HCT116 (cell line): ENCODE measurements around the gene PODNL1. TPM values are rescaled to one million over a fixed set of nuclear protein-coding genes. Genes with fewer than 3 reads are reported as not detected.

Source experiments
- ATAC-seq: fragments of 200-7000 bp; cut with Tn5 transposase; 2 replicates; pipeline ENCODE4 v1.9.1; 2020; ENCODE audit warnings: mild to moderate bottlenecking, moderate library complexity
- BruUV-seq: library from RNA; stranded (reverse); fragments of 400-500 nt; replicated peaks from 2 replicates; lab custom pipeline; 2021; lab: Mats Ljungman, UMichigan
- CTCF ChIA-PET: fragments of 300-600 bp; sonication (Branson Sonifier 250); formaldehyde crosslinking; loops from one replicate; lab custom pipeline; 2021; ENCODE audit warnings: antibody characterized with exemption; lab: Charles Lee
- POLR2A ChIA-PET: fragments of 300-600, 350-600 bp; sonication (Branson Sonifier 250); formaldehyde crosslinking; loops from one replicate; lab custom pipeline; 2021; ENCODE audit warnings: antibody characterized with exemption; lab: Charles Lee
- RAD21 ChIA-PET, 2 experiments: fragments of 300-600 bp; sonication (Branson Sonifier 250); formaldehyde crosslinking; loops; one replicate each; lab custom pipeline; 2023; ENCODE audit warnings: low total read pairs in 2 of 2; ENCODE audit not compliant: uncharacterized antibody in 2 of 2, unreplicated experiment in 2 of 2, low non-redundant PET in 1 of 2; lab: Charles Lee
- DNase-seq: peaks from one replicate; pipeline ENCODE4 v3.0.0-alpha.2; 2010; ENCODE audit warnings: low read depth, low spot score
- H2AFZ ChIP-seq: fragments of 200-600 bp; shearing (Covaris generic), sonication (generic); 2 replicates; pipeline ENCODE4 v1.6.1; 2017; ENCODE audit warnings: low read depth, mixed run types, mixed read lengths, antibody characterized with exemption, low read length; ENCODE audit not compliant: poor library complexity, severe bottlenecking
- H3K27ac ChIP-seq: 2 replicates; pipeline ENCODE4 v1.5.1; 2012; ENCODE audit warnings: low read depth, low read length
- H3K27me3 ChIP-seq: fragments of 200-600 bp; sonication (generic); 2 replicates; pipeline ENCODE4 v1.6.1; 2016; ENCODE audit warnings: mixed run types, low read length, mixed read lengths; ENCODE audit not compliant: insufficient read depth
- H3K36me3 ChIP-seq, 2 experiments: fragments of 200-500 bp in 1 of 2; fragments of 200-600 bp in 1 of 2; sonication (Bioruptor generic) in 1 of 2; sonication (generic) in 1 of 2; 2 replicates each; pipeline versions ENCODE4 v1.5.1 to v1.6.1; 2014 to 2016; ENCODE audit warnings: low read length in 2 of 2, inconsistent platforms in 1 of 2, mixed read lengths in 1 of 2, mixed run types in 1 of 2; ENCODE audit not compliant: insufficient read depth in 2 of 2, control insufficient read depth in 1 of 2
- H3K4me1 ChIP-seq, 2 experiments: fragments of 200-600 bp in 1 of 2; sonication (generic) in 1 of 2; 2 replicates each; pipeline versions ENCODE4 v1.5.1 to v1.6.1; 2012 to 2017; ENCODE audit warnings: low read length in 2 of 2, inconsistent platforms in 1 of 2, mild to moderate bottlenecking in 1 of 2, mixed read lengths in 1 of 2, mixed run types in 1 of 2, moderate library complexity in 1 of 2; ENCODE audit not compliant: insufficient read depth in 2 of 2, control insufficient read depth in 1 of 2
- H3K4me2 ChIP-seq: fragments of 200-600 bp; sonication (generic); 2 replicates; pipeline ENCODE4 v1.6.1; 2017; ENCODE audit warnings: mixed run types, low read length, mixed read lengths
- H3K4me3 ChIP-seq, 2 experiments: fragments of 200-600 bp in 1 of 2; sonication (generic) in 1 of 2; replicated peaks in 1 of 2; 2 replicates each; pipeline ENCODE4 v1.5.1; 2011 to 2016; ENCODE audit warnings: low read length in 2 of 2, control low read depth in 1 of 2, low read depth in 1 of 2, mild to moderate bottlenecking in 1 of 2, mixed read lengths in 1 of 2, mixed run types in 1 of 2
- H3K79me2 ChIP-seq: fragments of 200-600 bp; sonication (generic); 2 replicates; pipeline ENCODE4 v1.6.1; 2017; ENCODE audit warnings: mild to moderate bottlenecking, mixed run types, low read length, moderate library complexity, mixed read lengths; ENCODE audit not compliant: insufficient read depth
- H3K9ac ChIP-seq: fragments of 200-600 bp; sonication (generic); 2 replicates; pipeline ENCODE4 v1.6.1; 2016; ENCODE audit warnings: low read length, mixed read lengths
- H3K9me2 ChIP-seq: fragments of 200-600 bp; sonication (generic), shearing (Covaris generic); 2 replicates; pipeline ENCODE4 v1.6.1; 2017; ENCODE audit warnings: mixed run types, mild to moderate bottlenecking, moderate library complexity; ENCODE audit not compliant: insufficient read depth
- H3K9me3 ChIP-seq, 2 experiments: fragments of 200-500 bp in 1 of 2; fragments of 200-600 bp in 1 of 2; sonication (Bioruptor generic) in 1 of 2; sonication (generic) in 1 of 2; 2 replicates each; pipeline ENCODE4 v1.6.1; 2014 to 2017; ENCODE audit warnings: low read length in 2 of 2, mixed read lengths in 2 of 2, inconsistent platforms in 1 of 2, low read depth in 1 of 2, mild to moderate bottlenecking in 1 of 2, mixed run types in 1 of 2, moderate library complexity in 1 of 2; ENCODE audit not compliant: control insufficient read depth in 1 of 2, insufficient read depth in 1 of 2
- H4K20me1 ChIP-seq: fragments of 200-600 bp; sonication (generic), shearing (Covaris generic); 2 replicates; pipeline ENCODE4 v1.6.1; 2017; ENCODE audit warnings: mixed run types, mild to moderate bottlenecking, moderate library complexity; ENCODE audit not compliant: insufficient read depth
- CEBPB ChIP-seq: IDR thresholded peaks from 2 replicates; pipeline ENCODE4 v1.6.1; 2012; ENCODE audit warnings: low read depth
- ELF1 ChIP-seq: IDR thresholded peaks from 2 replicates; pipeline ENCODE4 v1.6.1; 2012; ENCODE audit warnings: low read depth, borderline replicate concordance
- EZH2 ChIP-seq: fragments of 200-600 bp; sonication (generic); IDR thresholded peaks from 2 replicates; pipeline ENCODE4 v1.6.1; 2017; ENCODE audit warnings: antibody characterized with exemption, mixed run types
- JUND ChIP-seq: IDR thresholded peaks from 2 replicates; pipeline ENCODE4 v1.6.1; 2012
- POLR2A ChIP-seq: IDR thresholded peaks from 2 replicates; pipeline ENCODE4 v1.7.0; 2011; ENCODE audit warnings: borderline replicate concordance; ENCODE audit not compliant: insufficient read depth, insufficient read length; ENCODE audit errors: extremely low read depth
- POLR2AphosphoS5 ChIP-seq: IDR thresholded peaks from 2 replicates; pipeline ENCODE4 v1.6.1; 2011; ENCODE audit warnings: mild to moderate bottlenecking, low read depth, low read length, moderate library complexity
- RAD21 ChIP-seq: IDR thresholded peaks from 2 replicates; pipeline ENCODE4 v1.6.1; 2012; ENCODE audit warnings: low read depth, mild to moderate bottlenecking
- SP1 ChIP-seq: IDR thresholded peaks from 2 replicates; pipeline ENCODE4 v1.6.1; 2012; ENCODE audit warnings: low read depth
- TCF7L2 ChIP-seq: IDR thresholded peaks from 2 replicates; pipeline ENCODE4 v1.7.0; 2011; ENCODE audit warnings: borderline replicate concordance, inconsistent platforms; ENCODE audit not compliant: insufficient read depth, insufficient read length; ENCODE audit errors: extremely low read depth
- YY1 ChIP-seq: IDR thresholded peaks from 2 replicates; pipeline ENCODE4 v1.6.1; 2011; ENCODE audit warnings: low read length, low read depth, moderate library complexity, mild to moderate bottlenecking; ENCODE audit not compliant: insufficient replicate concordance; ENCODE audit errors: extremely low read depth
- ZFX ChIP-seq: fragments of 450-650 bp; IDR thresholded peaks from 2 replicates; pipeline ENCODE4 v1.6.1; 2017
- ZNF274 ChIP-seq: fragments of 200-500 bp; sonication (Bioruptor generic); IDR thresholded peaks from 2 replicates; pipeline ENCODE4 v1.6.1; 2014; ENCODE audit warnings: mild to moderate bottlenecking, low read depth, low read length, inconsistent platforms
- intact Hi-C: fragments of 100-400 bp; cut with micrococcal nuclease; formaldehyde crosslinking; loops from 2 replicates; pipeline ENCODE4 v1.10.0; 2022
- total RNA-seq: library from RNA; stranded (reverse); gene quantifications from one replicate; pipeline ENCODE4 v1.2.1, GENCODE V29; 2021; ENCODE audit not compliant: unreplicated experiment
- TF ChIP-seq, protein P1 (sequence below): IDR thresholded peaks from 2 replicates; pipeline ENCODE4 v1.6.1; 2012
- TF ChIP-seq, protein P2 (sequence below): IDR thresholded peaks from 2 replicates; pipeline ENCODE4 v1.6.1; 2011; ENCODE audit warnings: mild to moderate bottlenecking, low read length, moderate library complexity; ENCODE audit not compliant: insufficient replicate concordance; ENCODE audit errors: extremely low read depth
- TF ChIP-seq, protein P3 (sequence below), 3 experiments: fragments of 200-600 bp in 1 of 3; sonication (generic) in 1 of 3; IDR thresholded peaks in 2 of 3; conservative IDR thresholded peaks in 1 of 3; 2 replicates each; pipeline ENCODE4 v1.5.1; 2012 to 2017; ENCODE audit warnings: low read depth in 2 of 3, low read length in 2 of 3, antibody characterized with exemption in 1 of 3, borderline replicate concordance in 1 of 3, control low read depth in 1 of 3, mild to moderate bottlenecking in 1 of 3, mixed read lengths in 1 of 3, mixed run types in 1 of 3, moderate library complexity in 1 of 3; ENCODE audit not compliant: insufficient read depth in 1 of 3
- TF ChIP-seq, protein P4 (sequence below): IDR thresholded peaks from 2 replicates; pipeline ENCODE4 v1.6.1; 2012

Gene PODNL1
- total RNA-seq, 1 experiment from 2014 or later, result 0.71 TPM

DNA sequence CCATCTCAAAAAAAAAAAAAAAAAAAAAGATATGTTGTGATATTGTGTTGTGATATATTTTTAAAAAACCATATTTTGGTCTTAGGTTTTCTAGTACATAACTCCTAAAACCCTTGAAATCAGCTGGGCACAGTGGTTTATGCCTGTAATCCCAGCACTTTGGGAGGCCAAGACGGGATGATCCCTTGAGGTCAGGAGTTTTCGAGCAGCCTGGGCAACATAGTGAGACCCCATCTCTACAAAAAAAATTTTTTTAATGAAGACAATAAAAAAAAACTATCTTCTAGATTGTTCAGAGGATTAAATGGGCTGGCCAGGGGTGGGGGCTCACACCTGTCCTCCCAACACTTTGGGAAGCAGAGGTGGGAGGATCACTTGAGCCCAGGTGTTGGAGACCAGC lies 12.8 kb upstream of the PODNL1 start:
- TF ChIP-seq, protein P1, sequence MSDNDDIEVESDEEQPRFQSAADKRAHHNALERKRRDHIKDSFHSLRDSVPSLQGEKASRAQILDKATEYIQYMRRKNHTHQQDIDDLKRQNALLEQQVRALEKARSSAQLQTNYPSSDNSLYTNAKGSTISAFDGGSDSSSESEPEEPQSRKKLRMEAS, result no peak
- TF ChIP-seq, all 23 proteins: peak for 0
- ATAC-seq, result no peak
- Histone ChIP-seq H3K9me2 (no peaks in the 10 kb centered on the region), H3K27me3 (no peaks in the 10 kb centered on the region), H3K79me2 (peaks cover 21% of the 10 kb centered on the region), H3K9me3 (no peaks in the 10 kb centered on the region), H3K4me2 (no peak overlapping the region), H3K4me3 (no peak overlapping the region), H3K9ac (no peak overlapping the region), H4K20me1 (no peaks in the 10 kb centered on the region), H3K27ac (no peak overlapping the region), H3K36me3 (peaks cover 7 to 10% of the 10 kb centered on the region in 2 experiments; a peak in 3 of 4 replicates), H3K4me1 (peaks cover 7 to 18% of the 10 kb centered on the region in 2 experiments), H2AFZ (no peak overlapping the region)
- no peak for DNase-seq
- ChIA-PET RAD21 (interaction anchor here in 1 of 2 experiments (0.7 kb wide), 1 partner anchor 22 kb away, joined by 4 read pairs; no protein-coding TSS in a partner anchor), POLR2A (no interaction called here), CTCF (no interaction called here)
- intact Hi-C loops, result no loop called here
- BruUV-seq, result no TSS peak

DNA sequence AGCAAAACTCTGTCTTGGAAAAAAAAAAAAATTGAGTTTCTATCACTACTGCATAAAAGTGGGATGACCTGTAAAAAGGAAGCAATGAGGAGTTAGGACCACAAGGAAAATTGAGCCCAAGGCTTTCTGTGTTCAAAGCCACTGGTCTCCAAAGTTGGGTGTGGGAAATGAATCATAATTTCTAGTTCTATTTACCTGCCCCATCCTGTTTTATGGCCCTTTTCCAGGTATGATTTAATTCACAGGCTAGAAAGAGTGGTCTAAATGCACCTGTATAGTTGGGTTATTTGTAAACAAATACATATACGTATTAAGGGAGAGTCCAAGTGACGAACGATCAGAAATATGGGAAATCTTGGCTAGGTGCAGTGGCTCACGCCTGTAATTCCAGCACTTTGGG lies 8.2 kb upstream of the PODNL1 start:
- no peaks in the 10 kb centered on the region for H3K27me3 ChIP-seq
- no TSS peak for BruUV-seq
- H3K4me2 ChIP-seq, result no peak overlapping the region
- DNase-seq (no peak), ATAC-seq (no peak)
- no peak overlapping the region for H2AFZ ChIP-seq
- POLR2A ChIA-PET, result no interaction called here
- CTCF ChIA-PET, result no interaction called here
- H3K9ac ChIP-seq, result no peak overlapping the region
- H3K36me3 ChIP-seq, result no peaks in the 10 kb centered on the region
- H3K79me2 ChIP-seq, result no peaks in the 10 kb centered on the region
- no peaks in the 10 kb centered on the region for H4K20me1 ChIP-seq
- H3K27ac ChIP-seq, result no peak overlapping the region
- intact Hi-C loops, result no loop called here
- H3K9me3 ChIP-seq, result no peaks in the 10 kb centered on the region
- RAD21 ChIA-PET, result no interaction called here
- 0 out of 4 replicates have a peak, but pooled peaks cover 0 to 2% of the 10 kb centered on the region in 2 experiments for H3K4me1 ChIP-seq
- no peaks in the 10 kb centered on the region for H3K9me2 ChIP-seq
- no peak overlapping the region for H3K4me3 ChIP-seq
- no peak for TF ChIP-seq ZFX
- TF ChIP-seq TCF7L2, result no peak
- TF ChIP-seq CEBPB, result no peak
- TF ChIP-seq, protein P1, result no peak
- TF ChIP-seq POLR2AphosphoS5, result no peak
- no peak for TF ChIP-seq JUND
- TF ChIP-seq ELF1, result no peak
- no peak for TF ChIP-seq POLR2A
- TF ChIP-seq RAD21, result no peak
- TF ChIP-seq ZNF274, result no peak
- TF ChIP-seq, protein P2, sequence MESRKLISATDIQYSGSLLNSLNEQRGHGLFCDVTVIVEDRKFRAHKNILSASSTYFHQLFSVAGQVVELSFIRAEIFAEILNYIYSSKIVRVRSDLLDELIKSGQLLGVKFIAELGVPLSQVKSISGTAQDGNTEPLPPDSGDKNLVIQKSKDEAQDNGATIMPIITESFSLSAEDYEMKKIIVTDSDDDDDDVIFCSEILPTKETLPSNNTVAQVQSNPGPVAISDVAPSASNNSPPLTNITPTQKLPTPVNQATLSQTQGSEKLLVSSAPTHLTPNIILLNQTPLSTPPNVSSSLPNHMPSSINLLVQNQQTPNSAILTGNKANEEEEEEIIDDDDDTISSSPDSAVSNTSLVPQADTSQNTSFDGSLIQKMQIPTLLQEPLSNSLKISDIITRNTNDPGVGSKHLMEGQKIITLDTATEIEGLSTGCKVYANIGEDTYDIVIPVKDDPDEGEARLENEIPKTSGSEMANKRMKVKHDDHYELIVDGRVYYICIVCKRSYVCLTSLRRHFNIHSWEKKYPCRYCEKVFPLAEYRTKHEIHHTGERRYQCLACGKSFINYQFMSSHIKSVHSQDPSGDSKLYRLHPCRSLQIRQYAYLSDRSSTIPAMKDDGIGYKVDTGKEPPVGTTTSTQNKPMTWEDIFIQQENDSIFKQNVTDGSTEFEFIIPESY, result no peak
- TF ChIP-seq, protein P3, sequence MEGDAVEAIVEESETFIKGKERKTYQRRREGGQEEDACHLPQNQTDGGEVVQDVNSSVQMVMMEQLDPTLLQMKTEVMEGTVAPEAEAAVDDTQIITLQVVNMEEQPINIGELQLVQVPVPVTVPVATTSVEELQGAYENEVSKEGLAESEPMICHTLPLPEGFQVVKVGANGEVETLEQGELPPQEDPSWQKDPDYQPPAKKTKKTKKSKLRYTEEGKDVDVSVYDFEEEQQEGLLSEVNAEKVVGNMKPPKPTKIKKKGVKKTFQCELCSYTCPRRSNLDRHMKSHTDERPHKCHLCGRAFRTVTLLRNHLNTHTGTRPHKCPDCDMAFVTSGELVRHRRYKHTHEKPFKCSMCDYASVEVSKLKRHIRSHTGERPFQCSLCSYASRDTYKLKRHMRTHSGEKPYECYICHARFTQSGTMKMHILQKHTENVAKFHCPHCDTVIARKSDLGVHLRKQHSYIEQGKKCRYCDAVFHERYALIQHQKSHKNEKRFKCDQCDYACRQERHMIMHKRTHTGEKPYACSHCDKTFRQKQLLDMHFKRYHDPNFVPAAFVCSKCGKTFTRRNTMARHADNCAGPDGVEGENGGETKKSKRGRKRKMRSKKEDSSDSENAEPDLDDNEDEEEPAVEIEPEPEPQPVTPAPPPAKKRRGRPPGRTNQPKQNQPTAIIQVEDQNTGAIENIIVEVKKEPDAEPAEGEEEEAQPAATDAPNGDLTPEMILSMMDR (IDR thresholded peaks at IDR 0.05 in 2 of 3, conservative IDR thresholded peaks at IDR 0.05 in 1 of 3; ENCODE audit: borderline replicate concordance in 1 of 3, insufficient read depth in 1 of 3, low read depth in 2 of 3, low read length in 2 of 3), result no peak
- TF ChIP-seq, protein P4, sequence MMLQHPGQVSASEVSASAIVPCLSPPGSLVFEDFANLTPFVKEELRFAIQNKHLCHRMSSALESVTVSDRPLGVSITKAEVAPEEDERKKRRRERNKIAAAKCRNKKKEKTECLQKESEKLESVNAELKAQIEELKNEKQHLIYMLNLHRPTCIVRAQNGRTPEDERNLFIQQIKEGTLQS, result no peak
- no peak for TF ChIP-seq YY1
- no peak for TF ChIP-seq EZH2
- no peak for TF ChIP-seq SP1
